Measurements from ENCODE around the gene RASSF3.

RASSF3 gene

GRCh38 chr12:64598831-64599230 lies 11.5 kb upstream of the RASSF3 start:
- no peak for TF ChIP-seq ZFX (IDR thresholded peaks at IDR 0.05)
- no peak for TF ChIP-seq CTCF (conservative IDR thresholded peaks at IDR 0.05)
- H3K27ac ChIP-seq = peak overlapping the region; percentile 93

- peak overlapping the region; percentile 93 for H3K27ac ChIP-seq
- TF ChIP-seq ZFX (IDR thresholded peaks at IDR 0.05) = no peak
- TF ChIP-seq CTCF (conservative IDR thresholded peaks at IDR 0.05) = no peak
These were observed 10.1 kb upstream of the RASSF3 start for GRCh38 chr12:64600164-64600561.

DNA sequence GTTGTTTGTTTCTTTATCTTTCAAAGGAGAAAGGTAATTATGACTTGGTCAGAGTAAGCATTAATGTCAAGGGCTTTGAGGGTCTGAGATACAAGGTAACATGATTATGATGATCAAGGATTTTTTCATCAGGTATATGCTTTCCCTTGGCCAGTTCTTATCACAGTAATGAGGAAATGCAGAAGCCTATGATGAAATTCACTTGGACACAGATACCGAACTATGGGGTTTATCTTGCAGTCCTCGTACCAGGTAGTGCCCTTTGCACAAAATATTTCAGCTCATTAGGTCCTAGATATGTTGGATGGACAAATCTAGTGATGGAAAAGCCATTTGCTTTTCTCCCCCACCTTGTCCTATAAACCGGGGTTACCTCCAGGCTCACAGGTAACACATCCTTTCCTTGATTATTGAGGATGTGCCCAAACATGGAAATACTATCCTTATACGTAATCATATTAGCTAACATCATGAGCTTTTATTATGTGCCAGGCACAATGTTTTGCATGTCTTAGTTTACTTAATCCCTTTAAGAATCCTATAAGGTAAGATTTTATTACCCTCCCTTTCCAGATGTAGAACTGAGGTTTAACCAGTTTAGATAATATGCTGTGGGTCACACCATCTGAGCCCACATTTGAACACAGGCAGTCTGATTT lies 7.0 kb upstream of the RASSF3 start:
- TF ChIP-seq CTCF (conservative IDR thresholded peaks at IDR 0.05) (no peak), ZFX (IDR thresholded peaks at IDR 0.05) (no peak)
- H3K27ac ChIP-seq = peak overlapping the region; percentile 98

GRCh38 chr12:64608901-64609535 lies 1.3 kb upstream of the RASSF3 start:
- peak overlapping the region; percentile 100 for H3K27ac ChIP-seq
- TF ChIP-seq CTCF (conservative IDR thresholded peaks at IDR 0.05) = no peak
- no peak for TF ChIP-seq ZFX (IDR thresholded peaks at IDR 0.05)

GRCh38 chr12:64609536-64610078 lies 688 bp upstream of the RASSF3 start:
- H3K27ac ChIP-seq = peak overlapping the region; percentile 100
- TF ChIP-seq CTCF (conservative IDR thresholded peaks at IDR 0.05) (no peak), ZFX (IDR thresholded peaks at IDR 0.05) (no peak)

GRCh38 chr12:64610660-64611340 lies 505 bp downstream of the RASSF3 start:
- no peak for TF ChIP-seq CTCF (conservative IDR thresholded peaks at IDR 0.05)
- peak; percentile 50 for TF ChIP-seq ZFX (IDR thresholded peaks at IDR 0.05)
- peak overlapping the region; percentile 100 for H3K27ac ChIP-seq
